IMR-90 (cell line): ENCODE measurements around the gene SLC16A5. TPM values are rescaled to one million over a fixed set of nuclear protein-coding genes. Genes with fewer than 3 reads are reported as not detected.
"Not testable (repeated sequence)": the region's sequence is repeated elsewhere in the genome, so short reads cannot be mapped to it uniquely, and the experiment has no call there.

Source experiments
- ATAC-seq: fragments of 200-7000 bp; cut with Tn5 transposase; 2 replicates; pipeline ENCODE4 v1.9.1; 2020; ENCODE audit warnings: low read depth, mild to moderate bottlenecking, moderate library complexity
- BruUV-seq: library from RNA; stranded (reverse); fragments of 400-500 nt; replicated peaks from 2 replicates; lab custom pipeline; 2021; lab: Mats Ljungman, UMichigan
- CTCF ChIA-PET: fragments of 300-600 bp; formaldehyde crosslinking; extraction: SDS; loops from one replicate; lab custom pipeline; 2021; ENCODE audit warnings: antibody characterized with exemption; lab: Yijun Ruan, JAX
- POLR2A ChIA-PET: fragments of 300-600 bp; sonication (Branson Sonifier 250); formaldehyde crosslinking; loops from one replicate; lab custom pipeline; 2022; ENCODE audit warnings: antibody characterized with exemption; ENCODE audit not compliant: unreplicated experiment; lab: Charles Lee
- DNase-seq: peaks from one replicate; pipeline ENCODE4 v3.0.0; 2013
- H2AFZ ChIP-seq: replicated peaks from 2 replicates; pipeline ENCODE3; 2013; ENCODE audit warnings: low read length, mild to moderate bottlenecking; ENCODE audit not compliant: poor library complexity
- H2AK5ac ChIP-seq: 2 replicates; pipeline ENCODE4 v1.6.1; 2013; ENCODE audit warnings: low read depth, low read length, inconsistent platforms
- H2AK9ac ChIP-seq: replicated peaks from 2 replicates; pipeline ENCODE3; 2013; ENCODE audit warnings: mild to moderate bottlenecking, low read depth, low read length, moderate library complexity; ENCODE audit not compliant: poor library complexity
- H2BK120ac ChIP-seq: 2 replicates; pipeline ENCODE4 v1.6.1; 2013; ENCODE audit warnings: low read depth, low read length, inconsistent platforms
- H2BK15ac ChIP-seq: 3 replicates; pipeline ENCODE4 v1.6.1; 2013; ENCODE audit warnings: low read depth, low read length, inconsistent platforms
- H2BK20ac ChIP-seq: 2 replicates; pipeline ENCODE4 v1.6.1; 2013; ENCODE audit warnings: low read depth, mild to moderate bottlenecking, inconsistent platforms, low read length, moderate library complexity
- H2BK5ac ChIP-seq: 2 replicates; pipeline ENCODE4 v1.6.1; 2013; ENCODE audit warnings: mild to moderate bottlenecking, low read depth, low read length, inconsistent platforms; ENCODE audit not compliant: poor library complexity, severe bottlenecking
- H3K14ac ChIP-seq: replicated peaks from 2 replicates; pipeline ENCODE4 v1.6.1; 2013; ENCODE audit warnings: low read depth, low read length, inconsistent platforms
- H3K18ac ChIP-seq: 2 replicates; pipeline ENCODE4 v1.6.1; 2013; ENCODE audit warnings: low read depth, low read length, control low read depth
- H3K23ac ChIP-seq: 2 replicates; pipeline ENCODE4 v1.6.1; 2013; ENCODE audit warnings: low read depth, low read length, inconsistent platforms
- H3K27ac ChIP-seq: 2 replicates; pipeline ENCODE4 v1.5.1; 2013; ENCODE audit warnings: mild to moderate bottlenecking, control low read depth, low read length; ENCODE audit not compliant: insufficient read depth
- H3K27me3 ChIP-seq: 2 replicates; pipeline ENCODE4 v1.6.1; 2013; ENCODE audit warnings: low read length; ENCODE audit not compliant: control insufficient read depth, insufficient read depth
- H3K36me3 ChIP-seq: 2 replicates; pipeline ENCODE4 v1.6.1; 2013; ENCODE audit warnings: low read length, mixed read lengths; ENCODE audit not compliant: control insufficient read depth, insufficient read depth
- H3K4ac ChIP-seq: 2 replicates; pipeline ENCODE4 v1.6.1; 2013; ENCODE audit warnings: low read depth, low read length, inconsistent platforms
- H3K4me1 ChIP-seq: 2 replicates; pipeline ENCODE4 v1.6.1; 2013; ENCODE audit warnings: low read length, mixed read lengths; ENCODE audit not compliant: control insufficient read depth, insufficient read depth
- H3K4me2 ChIP-seq: 2 replicates; pipeline ENCODE4 v1.6.1; 2013; ENCODE audit warnings: low read depth, mild to moderate bottlenecking, control low read depth, low read length, moderate library complexity
- H3K4me3 ChIP-seq: 2 replicates; pipeline ENCODE4 v1.5.1; 2013; ENCODE audit warnings: low read depth, mild to moderate bottlenecking, control low read depth, low read length, moderate library complexity; ENCODE audit not compliant: insufficient read depth
- H3K56ac ChIP-seq: 2 replicates; pipeline ENCODE4 v1.6.1; 2013; ENCODE audit warnings: low read length, inconsistent platforms; ENCODE audit not compliant: insufficient read depth; ENCODE audit errors: extremely low read depth
- H3K79me1 ChIP-seq, 2 experiments: 2 replicates each; pipeline ENCODE4 v1.6.1; 2013; ENCODE audit warnings: low read length in 2 of 2, inconsistent platforms in 1 of 2, low read depth in 1 of 2
- H3K9ac ChIP-seq: 2 replicates; pipeline ENCODE4 v1.6.1; 2013; ENCODE audit warnings: low read depth, low read length, control low read depth
- H3K9me1 ChIP-seq: 2 replicates; pipeline ENCODE4 v1.6.1; 2013; ENCODE audit warnings: low read length, inconsistent platforms; ENCODE audit not compliant: insufficient read depth
- H3K9me3 ChIP-seq: 2 replicates; pipeline ENCODE4 v1.6.1; 2013; ENCODE audit warnings: low read length; ENCODE audit not compliant: control insufficient read depth, insufficient read depth
- H4K20me1 ChIP-seq: 2 replicates; pipeline ENCODE4 v1.6.1; 2013; ENCODE audit warnings: low read length, inconsistent platforms; ENCODE audit not compliant: insufficient read depth
- H4K5ac ChIP-seq: 2 replicates; pipeline ENCODE4 v1.6.1; 2013; ENCODE audit warnings: mild to moderate bottlenecking, low read depth, low read length, control low read depth
- H4K8ac ChIP-seq, 2 experiments: 2 replicates each; pipeline ENCODE4 v1.6.1; 2013; ENCODE audit warnings: low read depth in 2 of 2, low read length in 2 of 2, control low read depth in 1 of 2, inconsistent platforms in 1 of 2
- H4K91ac ChIP-seq: 2 replicates; pipeline ENCODE4 v1.6.1; 2013; ENCODE audit warnings: low read depth, low read length, inconsistent platforms; ENCODE audit not compliant: insufficient read depth
- WGBS, 2 experiments: methylation state at CpG; one replicate each; pipeline versions ENCODE4 v1.1.5 to v1.1.7; 2013; ENCODE audit warnings: missing lambda C conversion rate in 2 of 2; ENCODE audit not compliant: insufficient read length in 1 of 2; ENCODE audit errors: extremely low coverage in 2 of 2; 5-methylcytosine and 5-hydroxymethylcytosine counted together
- dilution Hi-C: fragments of 300-500 bp; cut with HindIII; formaldehyde crosslinking; loops from one replicate; pipeline ENCODE4 v1.14.3; 2018; ENCODE audit warnings: low sequenced_read_pairs; ENCODE audit not compliant: unreplicated experiment
- in situ Hi-C: fragments of 300-500 bp; cut with MboI; formaldehyde crosslinking; loops from 3 replicates; pipeline ENCODE4 v1.14.3; 2019; ENCODE audit warnings: low sequenced_read_pairs, inconsistent platforms, mixed read lengths
- intact Hi-C: fragments of 100-400 bp; cut with micrococcal nuclease; formaldehyde crosslinking; loops from 2 replicates; pipeline ENCODE4 v1.10.0; 2022
- polyA plus RNA-seq, 3 experiments: library from polyadenylated mRNA; depleted of rRNA; stranded (reverse); fragments of >200 nt; gene quantifications; 2 replicates each; pipeline ENCODE4 v1.2.3, GENCODE V29; 2012; ENCODE audit warnings: low replicate concordance in 1 of 3
- total RNA-seq: library from RNA; depleted of rRNA; stranded (reverse); fragments of >200 nt; gene quantifications from 2 replicates; pipeline ENCODE4 v1.2.3, GENCODE V29; 2012

SLC16A5 gene
- total and polyA plus RNA-seq, 2 of the 4 experiments (the other 2 are of a cell fraction), result 1.8 to 7.1 TPM

DNA sequence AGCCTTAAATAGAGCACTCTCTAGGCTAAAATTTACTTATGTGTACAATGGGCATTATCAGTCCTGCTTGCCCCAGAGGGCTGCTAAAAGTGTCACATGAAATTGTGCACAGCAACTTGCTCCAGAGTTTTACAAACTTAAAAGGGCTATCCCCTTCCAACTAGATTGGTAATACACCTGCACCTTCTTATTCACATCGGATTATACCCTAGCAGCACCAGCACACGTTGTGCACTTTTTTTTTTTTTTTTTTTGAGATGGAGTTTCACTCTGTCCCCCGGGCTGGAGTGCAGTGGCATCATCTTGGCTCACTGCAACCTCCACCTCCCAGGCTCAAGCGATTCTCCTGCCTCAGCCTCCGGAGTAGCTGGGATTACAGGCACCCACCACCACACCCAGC lies 44.0 kb upstream of the SLC16A5 start:
- H3K4me2 ChIP-seq, dilution Hi-C loops, H2AFZ ChIP-seq, H2BK5ac ChIP-seq, POLR2A ChIA-PET, H2BK20ac ChIP-seq, CTCF ChIA-PET, H4K91ac ChIP-seq, H3K27ac ChIP-seq, H3K9ac ChIP-seq, H4K8ac ChIP-seq, H3K4ac ChIP-seq, BruUV-seq, H4K20me1 ChIP-seq, in situ Hi-C loops, DNase-seq, H4K5ac ChIP-seq, H3K27me3 ChIP-seq, H2BK15ac ChIP-seq, H3K4me3 ChIP-seq, ATAC-seq, H3K9me1 ChIP-seq, H3K14ac ChIP-seq, H3K56ac ChIP-seq, intact Hi-C loops, H3K18ac ChIP-seq, H3K23ac ChIP-seq, H3K9me3 ChIP-seq, H2BK120ac ChIP-seq, H2AK9ac ChIP-seq, H2AK5ac ChIP-seq, H3K4me1 ChIP-seq: not testable (repeated sequence)
- Histone ChIP-seq H3K36me3 (peaks cover 24% of the 10 kb centered on the region), H3K79me1 (peaks cover 24 to 52% of the 10 kb centered on the region in 2 experiments)
- no CpG with 5 or more reads among the region's 5 CpGs for WGBS, 2 experiments
